Measurements from ENCODE around the gene TLK1.

DNA sequence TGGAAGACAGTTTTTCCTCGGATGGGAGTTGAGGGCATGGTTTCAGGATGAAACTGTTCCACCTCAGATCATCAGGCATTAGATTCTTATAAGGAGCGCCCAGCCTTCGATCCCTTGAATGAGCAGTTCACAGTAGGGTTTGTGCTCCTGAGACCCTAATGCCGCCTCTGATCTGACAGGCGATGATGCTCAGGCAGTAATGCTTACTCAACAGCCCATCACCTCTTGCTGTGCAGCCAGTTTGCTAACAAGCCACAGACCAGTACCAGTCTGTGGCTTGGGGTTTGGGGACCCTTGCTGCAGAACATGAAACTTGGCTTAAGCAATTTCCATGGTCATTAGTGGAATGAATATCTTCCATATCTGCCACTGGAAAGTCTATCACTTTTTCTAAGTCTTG lies 175.3 kb downstream of the TLK1 start:
- TF ChIP-seq, protein P1, sequence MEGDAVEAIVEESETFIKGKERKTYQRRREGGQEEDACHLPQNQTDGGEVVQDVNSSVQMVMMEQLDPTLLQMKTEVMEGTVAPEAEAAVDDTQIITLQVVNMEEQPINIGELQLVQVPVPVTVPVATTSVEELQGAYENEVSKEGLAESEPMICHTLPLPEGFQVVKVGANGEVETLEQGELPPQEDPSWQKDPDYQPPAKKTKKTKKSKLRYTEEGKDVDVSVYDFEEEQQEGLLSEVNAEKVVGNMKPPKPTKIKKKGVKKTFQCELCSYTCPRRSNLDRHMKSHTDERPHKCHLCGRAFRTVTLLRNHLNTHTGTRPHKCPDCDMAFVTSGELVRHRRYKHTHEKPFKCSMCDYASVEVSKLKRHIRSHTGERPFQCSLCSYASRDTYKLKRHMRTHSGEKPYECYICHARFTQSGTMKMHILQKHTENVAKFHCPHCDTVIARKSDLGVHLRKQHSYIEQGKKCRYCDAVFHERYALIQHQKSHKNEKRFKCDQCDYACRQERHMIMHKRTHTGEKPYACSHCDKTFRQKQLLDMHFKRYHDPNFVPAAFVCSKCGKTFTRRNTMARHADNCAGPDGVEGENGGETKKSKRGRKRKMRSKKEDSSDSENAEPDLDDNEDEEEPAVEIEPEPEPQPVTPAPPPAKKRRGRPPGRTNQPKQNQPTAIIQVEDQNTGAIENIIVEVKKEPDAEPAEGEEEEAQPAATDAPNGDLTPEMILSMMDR (conservative IDR thresholded peaks at IDR 0.05), result no peak
- TF ChIP-seq ZFX (IDR thresholded peaks at IDR 0.05), result no peak

Measured in C4-2B (cell line).